ENCODE data around the gene LNX2.

Gene LNX2

GRCh38 chr13:27662738-27663470, 42.6 kb upstream of the LNX2 start:
- no peak for TF ChIP-seq CTCF (IDR thresholded peaks at IDR 0.05; ENCODE audit: insufficient read depth, low read length)
- Histone ChIP-seq H3K4me3 (replicated peaks; ENCODE audit: insufficient read depth, low read length) (no peak overlapping the region), H3K27me3 (ENCODE audit: insufficient read depth, poor library complexity, severe bottlenecking) (no peaks in the 10 kb centered on the region), H3K27ac (replicated peaks) (no peak overlapping the region)
- no peak for DNase-seq (ENCODE audit: low read depth in 1 of 2, low spot score in 1 of 2)

- no peak overlapping the region for H3K4me3 ChIP-seq (replicated peaks; ENCODE audit: insufficient read depth, low read length)
- DNase-seq (ENCODE audit: low read depth in 1 of 2, low spot score in 1 of 2), result no peak
- TF ChIP-seq GABPA (IDR thresholded peaks at IDR 0.05; ENCODE audit: low read depth) (no peak), CTCF (IDR thresholded peaks at IDR 0.05; ENCODE audit: insufficient read depth, low read length) (no peak), POLR2AphosphoS5 (IDR thresholded peaks at IDR 0.05; ENCODE audit: low read depth) (no peak), REST (IDR thresholded peaks at IDR 0.05; ENCODE audit: insufficient replicate concordance, low read depth) (no peak), SPI1 (IDR thresholded peaks at IDR 0.05; ENCODE audit: borderline replicate concordance, low read depth) (no peak)
- no peaks in the 10 kb centered on the region for H3K27me3 ChIP-seq (ENCODE audit: insufficient read depth, poor library complexity, severe bottlenecking)
- H3K27ac ChIP-seq (replicated peaks), result no peak overlapping the region
Measured at GRCh38 chr13:27661017-27661416, 40.7 kb upstream of the LNX2 start.

- no peak for TF ChIP-seq REST (IDR thresholded peaks at IDR 0.05; ENCODE audit: insufficient replicate concordance, low read depth)
- no peak for TF ChIP-seq GABPA (IDR thresholded peaks at IDR 0.05; ENCODE audit: low read depth)
- TF ChIP-seq SPI1 (IDR thresholded peaks at IDR 0.05; ENCODE audit: borderline replicate concordance, low read depth), result no peak
- TF ChIP-seq POLR2AphosphoS5 (IDR thresholded peaks at IDR 0.05; ENCODE audit: low read depth), result no peak
- no peak for TF ChIP-seq CTCF (IDR thresholded peaks at IDR 0.05; ENCODE audit: insufficient read depth, low read length)
- Histone ChIP-seq H3K4me3 (replicated peaks; ENCODE audit: insufficient read depth, low read length) (no peak overlapping the region), H3K27me3 (ENCODE audit: insufficient read depth, poor library complexity, severe bottlenecking) (no peaks in the 10 kb centered on the region), H3K27ac (replicated peaks) (no peak overlapping the region)
- DNase-seq (ENCODE audit: low read depth in 1 of 2, low spot score in 1 of 2), result no peak
Measured at GRCh38 chr13:27660511-27660910, 40.2 kb upstream of the LNX2 start.

Data from HL-60 (cell line).